Neuronal stem cell (in vitro differentiated cells): ENCODE measurements around the gene NINJ2.

Experiments
- DNase-seq: peaks from one replicate; pipeline ENCODE4 v3.0.0-alpha.2; 2013; ENCODE audit warnings: low spot score
- H2AFZ ChIP-seq: one replicate; pipeline ENCODE4 v1.6.1; 2013; ENCODE audit warnings: mild to moderate bottlenecking, low read length, inconsistent platforms
- H2AK5ac ChIP-seq: 2 replicates; pipeline ENCODE4 v1.6.1; 2013; ENCODE audit warnings: low read depth, mild to moderate bottlenecking, inconsistent platforms, low read length, moderate library complexity, mixed read lengths
- H2BK120ac ChIP-seq: 2 replicates; pipeline ENCODE4 v1.6.1; 2013; ENCODE audit warnings: low read depth, mild to moderate bottlenecking, inconsistent platforms, low read length, moderate library complexity, mixed read lengths
- H2BK12ac ChIP-seq: one replicate; pipeline ENCODE4 v1.6.1; 2013; ENCODE audit warnings: low read length, inconsistent platforms
- H2BK15ac ChIP-seq: 2 replicates; pipeline ENCODE4 v1.6.1; 2013; ENCODE audit warnings: mild to moderate bottlenecking, low read length, inconsistent platforms, mixed read lengths
- H2BK5ac ChIP-seq: one replicate; pipeline ENCODE4 v1.6.1; 2013; ENCODE audit warnings: inconsistent platforms, mild to moderate bottlenecking, low read length, moderate library complexity
- H3K14ac ChIP-seq: one replicate; pipeline ENCODE4 v1.6.1; 2013; ENCODE audit warnings: low read length, inconsistent platforms
- H3K18ac ChIP-seq: 2 replicates; pipeline ENCODE4 v1.6.1; 2013; ENCODE audit warnings: low read length, inconsistent platforms
- H3K23ac ChIP-seq: 2 replicates; pipeline ENCODE4 v1.6.1; 2013; ENCODE audit warnings: low read depth, mild to moderate bottlenecking, mixed read lengths, low read length, inconsistent platforms; ENCODE audit not compliant: poor library complexity
- H3K27ac ChIP-seq: replicated peaks from 3 replicates; pipeline ENCODE4 v1.5.1; 2013; ENCODE audit warnings: low read length, inconsistent platforms
- H3K27me3 ChIP-seq, 3 experiments: 2 replicates each; pipeline ENCODE4 v1.6.1; 2013; ENCODE audit warnings: low read length in 3 of 3, mild to moderate bottlenecking in 2 of 3, inconsistent platforms in 1 of 3, low read depth in 1 of 3, mixed read lengths in 1 of 3, moderate library complexity in 1 of 3; ENCODE audit not compliant: control insufficient read depth in 3 of 3, insufficient read depth in 3 of 3
- H3K36me3 ChIP-seq, 2 donors: replicated peaks in 1 of 2; 2 replicates each; pipeline ENCODE4 v1.6.1; 2013; ENCODE audit warnings: low read length in 2 of 2; ENCODE audit not compliant: control insufficient read depth in 2 of 2, insufficient read depth in 2 of 2
- H3K4ac ChIP-seq: 2 replicates; pipeline ENCODE4 v1.6.1; 2013; ENCODE audit warnings: inconsistent platforms, mild to moderate bottlenecking, low read length, moderate library complexity
- H3K4me1 ChIP-seq, 2 donors: 1 replicate in 1 of 2; 2 replicates in 1 of 2; pipeline ENCODE4 v1.6.1; 2013; ENCODE audit warnings: low read length in 2 of 2, low read depth in 1 of 2; ENCODE audit not compliant: control insufficient read depth in 2 of 2, insufficient read depth in 1 of 2
- H3K4me2 ChIP-seq: one replicate; pipeline ENCODE4 v1.6.1; 2013; ENCODE audit warnings: mild to moderate bottlenecking, low read length, inconsistent platforms; ENCODE audit not compliant: insufficient read depth, poor library complexity, severe bottlenecking
- H3K4me3 ChIP-seq, 2 donors: 2 replicates each; pipeline ENCODE4 v1.5.1; 2013; ENCODE audit warnings: low read length in 2 of 2, mild to moderate bottlenecking in 2 of 2, inconsistent platforms in 1 of 2, moderate library complexity in 1 of 2
- H3K79me1 ChIP-seq: one replicate; pipeline ENCODE4 v1.6.1; 2013; ENCODE audit warnings: low read depth, mild to moderate bottlenecking, inconsistent platforms, low read length, moderate library complexity
- H3K9ac ChIP-seq: one replicate; pipeline ENCODE4 v1.6.1; 2013; ENCODE audit warnings: mild to moderate bottlenecking, low read depth, low read length, inconsistent platforms; ENCODE audit not compliant: poor library complexity
- H3K9me3 ChIP-seq, 2 donors: replicated peaks in 1 of 2; 2 replicates each; pipeline versions ENCODE3 to v1.6.1; 2013; ENCODE audit warnings: low read length in 2 of 2, mild to moderate bottlenecking in 2 of 2, inconsistent platforms in 1 of 2, low read depth in 1 of 2, mixed read lengths in 1 of 2, moderate library complexity in 1 of 2; ENCODE audit not compliant: control insufficient read depth in 2 of 2, insufficient read depth in 1 of 2
- H4K8ac ChIP-seq: one replicate; pipeline ENCODE4 v1.6.1; 2013; ENCODE audit warnings: low read depth, mild to moderate bottlenecking, inconsistent platforms, low read length, moderate library complexity
- H4K91ac ChIP-seq: one replicate; pipeline ENCODE4 v1.6.1; 2013; ENCODE audit warnings: low read length, low read depth, mild to moderate bottlenecking, inconsistent platforms; ENCODE audit not compliant: poor library complexity
- WGBS, 2 donors: extraction: QIAGEN DNeasy Blood & Tissue Kit; methylation state at CpG; one replicate each; pipeline ENCODE4 v1.1.7; 2013; ENCODE audit warnings: missing lambda C conversion rate in 2 of 2, mixed read lengths in 1 of 2; ENCODE audit not compliant: insufficient read length in 2 of 2, insufficient replicate concordance in 1 of 2; ENCODE audit errors: extremely low coverage in 2 of 2; 5-methylcytosine and 5-hydroxymethylcytosine counted together

The NINJ2 gene

DNA sequence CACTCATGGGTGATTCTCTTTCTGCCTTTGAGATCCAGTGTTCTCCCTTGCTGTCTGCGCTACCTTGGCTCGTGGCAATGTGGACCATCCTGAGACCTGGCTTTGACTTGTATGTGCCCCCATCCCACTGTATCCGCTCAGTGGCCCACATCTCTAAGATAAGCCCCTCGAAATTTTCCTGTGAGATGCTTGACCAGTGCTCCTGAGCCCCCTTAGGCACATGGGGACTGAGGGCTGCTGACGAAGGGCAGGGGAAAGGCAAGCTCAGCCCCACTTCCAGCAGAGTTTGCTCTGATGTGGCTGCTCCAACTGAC lies 1.5 kb upstream of the NINJ2 start:
- no peak overlapping the region for H2BK15ac ChIP-seq
- no peak overlapping the region for H2AFZ ChIP-seq
- no peak overlapping the region for H3K4me3 ChIP-seq
- peaks cover 0 to 23% (median 0%) of the 10 kb centered on the region in 3 experiments for H3K27me3 ChIP-seq
- H3K4me2 ChIP-seq = no peak overlapping the region
- H2BK12ac ChIP-seq = no peak overlapping the region
- H4K91ac ChIP-seq = no peak overlapping the region
- WGBS, 2 donors = no CpG with 5 or more reads among the region's 5 CpGs
- no peak overlapping the region for H3K4ac ChIP-seq
- no peak overlapping the region for H4K8ac ChIP-seq
- H3K18ac ChIP-seq = peak overlapping the region; percentile 5
- no peak overlapping the region for H3K23ac ChIP-seq
- no peak overlapping the region for H2BK5ac ChIP-seq
- peaks cover 0 to 4% of the 10 kb centered on the region in 2 donors for H3K4me1 ChIP-seq
- no peaks in the 10 kb centered on the region for H3K9me3 ChIP-seq
- no peak overlapping the region for H3K27ac ChIP-seq
- no peak overlapping the region for H3K14ac ChIP-seq
- H2BK120ac ChIP-seq = no peak overlapping the region
- no peaks in the 10 kb centered on the region for H3K79me1 ChIP-seq
- no peak overlapping the region for H3K9ac ChIP-seq
- DNase-seq = no peak
- H3K36me3 ChIP-seq = no peaks in the 10 kb centered on the region
- no peak overlapping the region for H2AK5ac ChIP-seq

DNA sequence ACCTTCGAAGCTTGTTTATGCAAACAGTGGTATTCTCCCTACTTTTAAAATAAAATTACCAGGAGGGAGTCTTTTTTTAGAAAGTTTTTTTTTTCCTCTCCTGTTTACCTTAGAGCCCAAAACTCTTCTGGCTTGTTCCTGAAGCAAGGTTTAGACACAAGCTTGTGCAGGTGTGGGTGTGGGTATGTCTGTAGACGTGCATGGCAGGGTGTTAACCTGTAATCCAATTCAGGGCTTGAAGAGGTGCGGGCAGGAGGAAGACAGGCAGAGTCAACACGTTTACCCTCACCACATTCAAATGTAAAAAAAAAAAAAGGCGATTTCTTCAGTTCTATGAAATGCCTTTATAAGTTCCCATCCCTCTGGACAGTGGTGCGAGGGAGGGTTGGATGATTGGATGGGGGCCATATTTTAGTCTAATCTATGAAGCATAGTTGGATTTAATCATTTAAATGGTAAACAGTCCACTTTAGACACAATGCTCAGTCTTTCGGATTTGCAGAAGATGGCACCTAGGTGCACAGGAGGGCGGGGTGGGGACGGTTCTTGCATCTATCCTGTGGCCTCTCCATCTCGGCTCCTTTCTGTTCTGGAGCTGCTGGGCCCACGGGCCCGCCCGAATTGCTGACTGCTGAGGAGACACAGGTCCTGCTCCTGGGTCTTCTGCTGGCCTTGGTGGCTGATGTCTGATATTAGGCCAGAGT lies 982 bp upstream of the NINJ2 start:
- H3K4me1 ChIP-seq = peaks cover 0 to 6% of the 10 kb centered on the region in 2 donors
- H3K18ac ChIP-seq = peak overlapping the region; percentile 27
- H2AK5ac ChIP-seq = no peak overlapping the region
- H3K14ac ChIP-seq = no peak overlapping the region
- H2BK5ac ChIP-seq = no peak overlapping the region
- H2AFZ ChIP-seq = no peak overlapping the region
- no peak overlapping the region for H3K27ac ChIP-seq
- no peak overlapping the region for H3K4ac ChIP-seq
- H3K27me3 ChIP-seq = peaks cover 0 to 23% (median 0%) of the 10 kb centered on the region in 3 experiments
- no CpG with 5 or more reads among the region's 13 CpGs for WGBS, 2 donors
- no peak overlapping the region for H3K4me3 ChIP-seq
- no peaks in the 10 kb centered on the region for H3K9me3 ChIP-seq
- no peak overlapping the region for H2BK12ac ChIP-seq
- no peak overlapping the region for H2BK120ac ChIP-seq
- H4K91ac ChIP-seq = no peak overlapping the region
- H3K36me3 ChIP-seq = no peaks in the 10 kb centered on the region
- H3K4me2 ChIP-seq = no peak overlapping the region
- H3K23ac ChIP-seq = no peak overlapping the region
- no peak for DNase-seq
- H4K8ac ChIP-seq = no peak overlapping the region
- H2BK15ac ChIP-seq = no peak overlapping the region
- H3K9ac ChIP-seq = no peak overlapping the region
- H3K79me1 ChIP-seq = no peaks in the 10 kb centered on the region

DNA sequence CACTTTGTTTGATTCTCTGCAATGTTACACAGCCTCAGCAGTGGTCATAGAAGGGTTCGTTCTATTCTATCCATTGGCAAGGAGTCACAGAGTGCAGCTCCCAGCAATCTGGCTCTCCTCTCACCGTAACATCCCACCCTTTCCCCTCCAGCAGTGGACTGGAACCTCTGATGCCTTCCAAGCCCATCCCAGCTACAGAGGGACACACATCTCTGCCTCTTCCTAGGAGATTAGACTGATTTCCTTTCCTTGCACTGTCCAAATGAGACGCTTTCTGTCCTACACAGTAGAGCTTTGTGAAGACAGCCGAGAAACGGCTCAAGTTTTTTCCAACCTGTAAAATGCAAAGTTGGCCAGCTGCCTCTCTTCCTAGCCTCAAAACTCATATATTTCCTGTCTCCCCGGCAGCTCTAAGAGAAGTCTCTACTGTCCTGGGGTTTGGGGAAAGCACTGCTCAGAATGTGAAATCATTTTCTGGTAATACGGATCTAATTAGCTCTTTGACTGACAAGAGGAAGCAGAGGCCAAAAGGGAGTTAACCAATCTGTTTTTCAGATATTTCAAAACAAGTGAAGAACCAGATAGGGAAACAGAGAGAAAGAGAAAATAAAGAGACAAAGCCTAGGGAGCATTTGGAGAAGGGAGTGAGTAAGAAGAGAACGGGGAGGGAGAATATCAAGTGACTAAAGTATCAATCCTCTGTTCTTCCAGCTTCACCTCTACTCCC lies 516 bp downstream of the NINJ2 start:
- Histone ChIP-seq H3K36me3 (no peaks in the 10 kb centered on the region), H4K8ac (no peak overlapping the region), H3K9ac (no peak overlapping the region), H3K4me1 (peaks cover 0 to 6% of the 10 kb centered on the region in 2 donors), H3K4me2 (no peak overlapping the region), H2AFZ (no peak overlapping the region), H3K4ac (no peak overlapping the region), H3K9me3 (no peaks in the 10 kb centered on the region), H2AK5ac (no peak overlapping the region), H3K23ac (no peak overlapping the region), H3K27ac (no peak overlapping the region), H3K27me3 (peaks cover 0 to 23% (median 0%) of the 10 kb centered on the region in 3 experiments), H3K18ac (no peak overlapping the region), H3K4me3 (no peak overlapping the region), H3K79me1 (no peaks in the 10 kb centered on the region), H2BK120ac (no peak overlapping the region), H2BK15ac (no peak overlapping the region), H2BK5ac (no peak overlapping the region), H3K14ac (no peak overlapping the region), H4K91ac (no peak overlapping the region), H2BK12ac (no peak overlapping the region)
- no peak for DNase-seq
- no CpG with 5 or more reads among the region's 8 CpGs for WGBS, 2 donors

DNA sequence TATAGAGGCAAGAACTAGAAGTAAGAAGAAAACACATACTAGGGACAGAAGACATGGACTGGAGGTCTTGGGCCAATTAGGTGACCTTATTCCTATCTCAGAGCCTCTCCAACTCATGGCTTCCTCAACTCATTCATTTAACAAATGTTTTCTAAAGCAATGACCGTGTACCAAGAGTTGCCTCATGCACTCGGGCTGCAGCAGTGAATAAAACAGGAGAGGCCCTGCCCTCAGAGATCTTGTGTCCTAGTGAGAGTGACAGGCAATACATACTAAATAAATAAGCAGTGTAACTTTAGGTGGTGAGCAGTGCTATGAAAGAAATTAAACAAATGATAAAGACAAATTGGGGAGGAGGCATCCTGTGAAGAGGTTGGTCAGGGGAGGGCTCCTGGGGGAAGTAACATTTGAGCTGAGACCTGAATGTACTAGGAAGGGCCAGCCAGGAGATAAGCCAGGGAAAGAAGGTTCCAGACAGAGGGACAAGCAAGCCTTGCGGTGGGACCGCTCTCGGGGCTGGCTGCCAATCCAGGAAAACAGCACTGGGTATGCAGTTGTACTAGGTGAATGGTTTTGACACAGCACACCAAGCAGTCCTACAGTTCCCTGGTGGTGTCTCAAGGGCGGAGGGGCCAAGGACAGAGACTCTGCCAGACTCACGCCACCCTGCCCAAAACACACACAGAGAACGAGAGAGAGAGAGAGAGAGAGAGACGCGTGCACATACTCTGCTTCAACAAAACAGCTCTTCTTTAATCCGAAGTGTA lies 1.3 kb downstream of the NINJ2 start:
- Histone ChIP-seq H3K27ac (no peak overlapping the region), H3K79me1 (no peaks in the 10 kb centered on the region), H3K9me3 (no peaks in the 10 kb centered on the region), H3K4me1 (peaks cover 0 to 4% of the 10 kb centered on the region in 2 donors), H3K27me3 (peaks cover 0 to 23% (median 0%) of the 10 kb centered on the region in 3 experiments), H3K4me3 (no peak overlapping the region), H2BK15ac (peak overlapping the region; percentile 51), H2BK12ac (no peak overlapping the region), H4K91ac (no peak overlapping the region), H3K9ac (no peak overlapping the region), H2BK5ac (no peak overlapping the region), H2BK120ac (no peak overlapping the region), H3K36me3 (no peaks in the 10 kb centered on the region), H3K4me2 (no peak overlapping the region), H3K4ac (no peak overlapping the region), H3K23ac (no peak overlapping the region), H3K18ac (peak overlapping the region; percentile 49), H2AK5ac (no peak overlapping the region), H3K14ac (no peak overlapping the region), H4K8ac (no peak overlapping the region), H2AFZ (no peak overlapping the region)
- WGBS, 2 donors = no CpG with 5 or more reads among the region's 11 CpGs
- no peak for DNase-seq
